CD14-positive monocyte (primary cell): Measurements from ENCODE around the gene TAL2. TPM values are rescaled to one million over a fixed set of nuclear protein-coding genes. Genes with fewer than 3 reads are reported as not detected.

Experiments
- DNase-seq, 3 donors: peaks; one replicate each; pipeline ENCODE4 v3.0.0-alpha.2; 2011 to 2022
- H2AFZ ChIP-seq: 2 replicates; pipeline ENCODE4 v1.6.0; 2012; ENCODE audit warnings: mild to moderate bottlenecking, low read depth, low read length, inconsistent platforms; ENCODE audit not compliant: insufficient read depth, poor library complexity, severe bottlenecking
- H3K27ac ChIP-seq, 2 donors: 1 replicate in 1 of 2; 2 replicates in 1 of 2; pipeline ENCODE4 v1.5.1; 2012 to 2013; ENCODE audit warnings: low read length in 2 of 2, control low read depth in 1 of 2, inconsistent platforms in 1 of 2, low read depth in 1 of 2, mild to moderate bottlenecking in 1 of 2
- H3K27me3 ChIP-seq, 2 donors: one replicate each; pipeline versions ENCODE4 v1.6.0 to v1.6.1; 2011 to 2013; ENCODE audit warnings: low read length in 2 of 2; ENCODE audit not compliant: control insufficient read depth in 2 of 2, insufficient read depth in 2 of 2
- H3K36me3 ChIP-seq, 2 donors: replicated peaks in 1 of 2; 1 replicate in 1 of 2; 2 replicates in 1 of 2; pipeline versions ENCODE4 v1.5.1 to v1.6.1; 2012 to 2013; ENCODE audit warnings: low read length in 2 of 2, control low read depth in 1 of 2, inconsistent platforms in 1 of 2, mild to moderate bottlenecking in 1 of 2; ENCODE audit not compliant: insufficient read depth in 2 of 2, control insufficient read depth in 1 of 2
- H3K4me1 ChIP-seq, 2 donors: 1 replicate in 1 of 2; 2 replicates in 1 of 2; pipeline versions ENCODE4 v1.5.1 to v1.6.1; 2012 to 2013; ENCODE audit warnings: low read length in 2 of 2, control low read depth in 1 of 2, inconsistent platforms in 1 of 2, mild to moderate bottlenecking in 1 of 2, moderate library complexity in 1 of 2; ENCODE audit not compliant: insufficient read depth in 2 of 2, control insufficient read depth in 1 of 2
- H3K4me2 ChIP-seq: replicated peaks from 2 replicates; pipeline ENCODE3; 2012; ENCODE audit warnings: low read length, moderate library complexity, mild to moderate bottlenecking; ENCODE audit not compliant: poor library complexity, severe bottlenecking; ENCODE audit errors: extremely low read depth
- H3K4me3 ChIP-seq, 3 experiments: fragments of 200-600 bp in 1 of 3; sonication (generic) in 1 of 3; replicated peaks in 1 of 3; 1 replicate in 2 of 3; 2 replicates in 1 of 3; pipeline ENCODE4 v1.5.1; 2011 to 2013; ENCODE audit warnings: low read length in 3 of 3, mild to moderate bottlenecking in 3 of 3, control low read depth in 2 of 3, low read depth in 2 of 3, inconsistent platforms in 1 of 3, moderate library complexity in 1 of 3
- H3K79me2 ChIP-seq: 2 replicates; pipeline ENCODE4 v1.6.0; 2012; ENCODE audit warnings: mild to moderate bottlenecking, control low read depth, inconsistent platforms, low read length, moderate library complexity; ENCODE audit not compliant: insufficient read depth
- H3K9ac ChIP-seq: 2 replicates; pipeline ENCODE4 v1.6.0; 2017; ENCODE audit warnings: low read length, mild to moderate bottlenecking; ENCODE audit not compliant: insufficient read depth, poor library complexity, severe bottlenecking
- H3K9me3 ChIP-seq, 2 donors: replicated peaks in 1 of 2; 1 replicate in 1 of 2; 2 replicates in 1 of 2; pipeline versions ENCODE4 v1.5.1 to v1.6.1; 2012 to 2013; ENCODE audit warnings: low read length in 2 of 2, control low read depth in 1 of 2; ENCODE audit not compliant: control insufficient read depth in 1 of 2, insufficient read depth in 1 of 2
- H4K20me1 ChIP-seq: 2 replicates; pipeline ENCODE4 v1.6.0; 2012; ENCODE audit warnings: mild to moderate bottlenecking, low read length, control low read depth, moderate library complexity; ENCODE audit not compliant: insufficient read depth
- H3K27ac Mint-ChIP-seq, 7 donors: one replicate each; pipeline ENCODE4 v1.8.0; 2020; ENCODE audit warnings: mild to moderate bottlenecking in 7 of 7, mixed read lengths in 7 of 7, moderate library complexity in 6 of 7, inconsistent platforms in 2 of 7
- H3K27me3 Mint-ChIP-seq, 3 donors: one replicate each; pipeline ENCODE4 v1.8.0; 2021 to 2022; ENCODE audit warnings: low read depth in 3 of 3, mild to moderate bottlenecking in 3 of 3, mixed read lengths in 3 of 3, moderate library complexity in 3 of 3, inconsistent platforms in 1 of 3
- H3K36me3 Mint-ChIP-seq, 2 donors: one replicate each; pipeline ENCODE4 v1.8.0; 2020; ENCODE audit warnings: mixed read lengths in 2 of 2, inconsistent platforms in 1 of 2, mild to moderate bottlenecking in 1 of 2
- H3K4me1 Mint-ChIP-seq: one replicate; pipeline ENCODE4 v1.8.0; 2020; ENCODE audit warnings: mild to moderate bottlenecking, mixed read lengths
- H3K4me3 Mint-ChIP-seq, 2 donors: one replicate each; pipeline ENCODE4 v1.8.0; 2020; ENCODE audit warnings: mild to moderate bottlenecking in 2 of 2, mixed read lengths in 2 of 2, moderate library complexity in 1 of 2
- H3K9me3 Mint-ChIP-seq, 7 donors: one replicate each; pipeline ENCODE4 v1.8.0; 2020 to 2022; ENCODE audit warnings: mixed read lengths in 7 of 7, mild to moderate bottlenecking in 6 of 7, moderate library complexity in 6 of 7, inconsistent platforms in 2 of 7
- CTCF ChIP-seq: fragments of 200-600 bp; IDR thresholded peaks from one replicate; pipeline ENCODE4 v1.8.0; 2022; ENCODE audit warnings: antibody characterized with exemption, mild to moderate bottlenecking
- WGBS: methylation state at CpG from one replicate; pipeline ENCODE4 v1.1.5; 2013; ENCODE audit warnings: missing lambda C conversion rate; ENCODE audit not compliant: insufficient coverage; 5-methylcytosine and 5-hydroxymethylcytosine counted together
- intact Hi-C, 2 donors: fragments of 100-400 bp; cut with micrococcal nuclease; formaldehyde crosslinking; loops; one replicate each; pipeline versions ENCODE4 v1.15.0 to v1.15.1; 2023
- polyA plus RNA-seq, 3 donors: library from polyadenylated mRNA; depleted of rRNA in 1 of 3; unstranded in 2 of 3; stranded (reverse) in 1 of 3; fragments of 300-500 nt in 2 of 3; fragments of >200 nt in 1 of 3; fragmentation: Illumina TruSeq in 2 of 3; gene quantifications; 1 replicate in 2 of 3; 2 replicates in 1 of 3; pipeline ENCODE4 v1.2.3, GENCODE V29; 2012 to 2021

TAL2 gene
- polyA plus RNA-seq, 3 donors = not detected

GRCh38 chr9:105647595-105648349, 14.5 kb upstream of the TAL2 start:
- 94% methylated on average over 9 of the region's 12 CpGs for WGBS
- no peaks in the 10 kb centered on the region for H3K27me3 ChIP-seq
- H3K4me1 Mint-ChIP-seq = no peaks in the 10 kb centered on the region
- H3K36me3 Mint-ChIP-seq = no peaks in the 10 kb centered on the region
- no peaks in the 10 kb centered on the region for H3K79me2 ChIP-seq
- no peak overlapping the region for H3K27ac ChIP-seq
- H3K9me3 ChIP-seq = no peaks in the 10 kb centered on the region
- H3K4me1 ChIP-seq = no peaks in the 10 kb centered on the region
- no peak for TF ChIP-seq CTCF
- no peak overlapping the region for H3K9ac ChIP-seq
- H3K27ac Mint-ChIP-seq = no peak overlapping the region
- peaks cover 0 to 1% (median 0%) of the 10 kb centered on the region in 7 donors for H3K9me3 Mint-ChIP-seq
- H3K4me2 ChIP-seq = no peak overlapping the region
- DNase-seq = no peak
- peaks cover 0 to 4% (median 2%) of the 10 kb centered on the region in 3 donors for H3K27me3 Mint-ChIP-seq
- no peak overlapping the region for H3K4me3 Mint-ChIP-seq
- no peak overlapping the region for H2AFZ ChIP-seq
- H3K4me3 ChIP-seq = no peak overlapping the region
- H3K36me3 ChIP-seq = no peaks in the 10 kb centered on the region
- H4K20me1 ChIP-seq = no peaks in the 10 kb centered on the region
- intact Hi-C loops = no loop called here

GRCh38 chr9:105651806-105652205, 10.5 kb upstream of the TAL2 start:
- H3K9me3 ChIP-seq = peaks cover 0 to 2% of the 10 kb centered on the region in 2 donors
- TF ChIP-seq CTCF = no peak
- intact Hi-C loops = no loop called here
- H3K9me3 Mint-ChIP-seq = peaks cover 0 to 3% (median 0%) of the 10 kb centered on the region in 7 donors
- H2AFZ ChIP-seq = no peak overlapping the region
- no peak overlapping the region for H3K4me3 Mint-ChIP-seq
- H3K36me3 Mint-ChIP-seq = peaks cover 0 to 6% of the 10 kb centered on the region in 2 donors
- no peak overlapping the region for H3K27ac Mint-ChIP-seq
- H3K4me1 Mint-ChIP-seq = peaks cover 10% of the 10 kb centered on the region
- no peak for DNase-seq
- peaks cover 16 to 20% of the 10 kb centered on the region in 2 donors for H3K27me3 ChIP-seq
- no CpG with 5 or more reads among the region's 4 CpGs for WGBS
- no peaks in the 10 kb centered on the region for H3K36me3 ChIP-seq
- peaks cover 25 to 29% (median 26%) of the 10 kb centered on the region in 3 donors for H3K27me3 Mint-ChIP-seq
- no peaks in the 10 kb centered on the region for H3K79me2 ChIP-seq
- no peak overlapping the region for H3K4me2 ChIP-seq
- H3K27ac ChIP-seq = no peak overlapping the region
- H3K4me1 ChIP-seq = peaks cover 6 to 11% of the 10 kb centered on the region in 2 donors
- no peak overlapping the region for H3K9ac ChIP-seq
- no peak overlapping the region for H3K4me3 ChIP-seq
- no peaks in the 10 kb centered on the region for H4K20me1 ChIP-seq
